Peyer's patch (tissue), 4 donors: ENCODE data around the gene RAD51B. TPM values are rescaled to one million over a fixed set of nuclear protein-coding genes. Genes with fewer than 3 reads are reported as not detected.
A peak's percentile ranks its signal among the peaks of the same experiment; 100 is the strongest.

ENCODE experiments used
- DNase-seq, 3 donors: peaks; one replicate each; pipeline ENCODE4 v3.0.0-alpha.2; 2017 to 2019
- H3K27ac ChIP-seq, 4 donors: fragments of 200-600 bp; sonication (generic); one replicate each; pipeline ENCODE4 v1.5.1; 2016 to 2019
- H3K27me3 ChIP-seq, 2 donors: fragments of 200-600 bp; sonication (generic); one replicate each; pipeline ENCODE4 v1.5.1; 2019
- H3K36me3 ChIP-seq, 3 donors: fragments of 200-600 bp; sonication (generic); one replicate each; pipeline ENCODE4 v1.5.1; 2016 to 2019
- H3K4me1 ChIP-seq, 4 donors: fragments of 200-600 bp; sonication (generic); one replicate each; pipeline ENCODE4 v1.5.1; 2016 to 2019
- H3K4me3 ChIP-seq, 4 donors: fragments of 200-600 bp; sonication (generic); 1 replicate in 3 of 4; 2 replicates in 1 of 4; pipeline ENCODE4 v1.5.1; 2016 to 2019; ENCODE audit warnings: mild to moderate bottlenecking in 1 of 4
- H3K9me3 ChIP-seq, 4 donors: fragments of 200-600 bp; sonication (generic); one replicate each; pipeline ENCODE4 v1.5.1; 2016 to 2019; ENCODE audit warnings: mild to moderate bottlenecking in 1 of 4
- POLR2A ChIP-seq, 2 donors: fragments of 450-650 bp; IDR thresholded peaks; one replicate each; pipeline ENCODE4 v1.5.1; 2017; ENCODE audit warnings: antibody characterized with exemption in 2 of 2, mild to moderate bottlenecking in 2 of 2, moderate library complexity in 2 of 2
- total RNA-seq, 4 donors: library from RNA; depleted of rRNA; stranded (reverse); fragments of >200 nt; gene quantifications; one replicate each; pipeline ENCODE4 v1.1.0, GENCODE V29; 2016
- TF ChIP-seq, protein P1 (sequence below), 6 experiments: fragments of 450-650 bp in 4 of 6; fragments of 200-600 bp in 2 of 6; sonication (generic) in 1 of 6; IDR thresholded peaks; one replicate each; pipeline ENCODE4 v1.5.1; 2017 to 2019; ENCODE audit warnings: antibody characterized with exemption in 6 of 6, mild to moderate bottlenecking in 3 of 6, moderate library complexity in 1 of 6

RAD51B gene
- total RNA-seq, 4 donors from 2014 or later: 12.6 to 103 (median 33.1) TPM

DNA sequence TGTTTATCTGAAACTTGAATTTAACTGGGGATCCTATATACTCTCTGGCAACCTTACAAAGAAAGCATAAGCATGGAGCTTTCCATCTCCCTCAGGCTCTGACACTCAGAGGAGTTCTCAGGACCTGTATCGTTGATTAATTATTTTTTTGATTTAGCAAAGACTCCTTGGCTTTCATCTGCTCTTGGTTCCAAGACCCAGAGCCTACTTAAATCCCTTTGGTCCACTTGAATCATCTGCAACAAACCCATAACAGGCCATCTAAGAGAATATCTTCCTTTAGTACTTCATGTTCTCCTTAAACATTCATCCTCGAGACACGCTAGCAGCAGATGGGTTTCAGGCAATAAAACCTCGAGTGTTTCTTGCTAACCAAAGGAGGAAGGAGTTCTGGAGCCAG is 887.9 kb downstream of the RAD51B start:
- TF ChIP-seq, protein P1, sequence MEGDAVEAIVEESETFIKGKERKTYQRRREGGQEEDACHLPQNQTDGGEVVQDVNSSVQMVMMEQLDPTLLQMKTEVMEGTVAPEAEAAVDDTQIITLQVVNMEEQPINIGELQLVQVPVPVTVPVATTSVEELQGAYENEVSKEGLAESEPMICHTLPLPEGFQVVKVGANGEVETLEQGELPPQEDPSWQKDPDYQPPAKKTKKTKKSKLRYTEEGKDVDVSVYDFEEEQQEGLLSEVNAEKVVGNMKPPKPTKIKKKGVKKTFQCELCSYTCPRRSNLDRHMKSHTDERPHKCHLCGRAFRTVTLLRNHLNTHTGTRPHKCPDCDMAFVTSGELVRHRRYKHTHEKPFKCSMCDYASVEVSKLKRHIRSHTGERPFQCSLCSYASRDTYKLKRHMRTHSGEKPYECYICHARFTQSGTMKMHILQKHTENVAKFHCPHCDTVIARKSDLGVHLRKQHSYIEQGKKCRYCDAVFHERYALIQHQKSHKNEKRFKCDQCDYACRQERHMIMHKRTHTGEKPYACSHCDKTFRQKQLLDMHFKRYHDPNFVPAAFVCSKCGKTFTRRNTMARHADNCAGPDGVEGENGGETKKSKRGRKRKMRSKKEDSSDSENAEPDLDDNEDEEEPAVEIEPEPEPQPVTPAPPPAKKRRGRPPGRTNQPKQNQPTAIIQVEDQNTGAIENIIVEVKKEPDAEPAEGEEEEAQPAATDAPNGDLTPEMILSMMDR (IDR thresholded peaks at IDR 0.05): no peak
- no peak for TF ChIP-seq POLR2A (IDR thresholded peaks at IDR 0.05)
- Histone ChIP-seq H3K36me3 (no peaks in the 10 kb centered on the region), H3K4me1 (peaks cover 0 to 22% (median 0%) of the 10 kb centered on the region in 4 donors), H3K27me3 (no peaks in the 10 kb centered on the region), H3K9me3 (no peaks in the 10 kb centered on the region), H3K4me3 (no peak overlapping the region), H3K27ac (no peak overlapping the region)
- DNase-seq: no peak

DNA sequence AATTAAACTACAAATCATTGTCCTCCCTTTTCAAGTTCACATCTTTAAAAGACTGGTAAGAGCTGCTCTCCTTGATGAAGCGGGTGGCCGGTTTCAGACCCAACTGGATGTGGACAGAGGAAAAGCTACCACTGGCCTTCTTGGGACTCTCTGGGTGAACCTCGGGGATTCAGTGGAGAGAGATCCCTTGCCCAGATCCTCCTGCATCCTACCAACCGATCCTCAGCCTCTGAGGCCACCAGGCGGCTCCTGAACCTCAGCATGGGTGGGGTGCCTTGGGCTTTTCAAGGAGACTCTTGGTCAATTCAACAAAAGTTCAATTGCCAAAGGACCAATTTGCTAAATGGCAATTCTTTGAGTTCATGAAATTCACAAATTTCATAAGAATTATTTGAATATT is 888.8 kb downstream of the RAD51B start:
- Histone ChIP-seq H3K36me3 (no peaks in the 10 kb centered on the region), H3K27me3 (no peaks in the 10 kb centered on the region), H3K9me3 (no peaks in the 10 kb centered on the region), H3K4me3 (no peak overlapping the region), H3K4me1 (peaks cover 0 to 22% (median 0%) of the 10 kb centered on the region in 4 donors), H3K27ac (no peak overlapping the region)
- DNase-seq: peak in 1 of 3 donors; percentile 13
- no peak for TF ChIP-seq POLR2A (IDR thresholded peaks at IDR 0.05)
- TF ChIP-seq, protein P1 (IDR thresholded peaks at IDR 0.05): no peak

DNA sequence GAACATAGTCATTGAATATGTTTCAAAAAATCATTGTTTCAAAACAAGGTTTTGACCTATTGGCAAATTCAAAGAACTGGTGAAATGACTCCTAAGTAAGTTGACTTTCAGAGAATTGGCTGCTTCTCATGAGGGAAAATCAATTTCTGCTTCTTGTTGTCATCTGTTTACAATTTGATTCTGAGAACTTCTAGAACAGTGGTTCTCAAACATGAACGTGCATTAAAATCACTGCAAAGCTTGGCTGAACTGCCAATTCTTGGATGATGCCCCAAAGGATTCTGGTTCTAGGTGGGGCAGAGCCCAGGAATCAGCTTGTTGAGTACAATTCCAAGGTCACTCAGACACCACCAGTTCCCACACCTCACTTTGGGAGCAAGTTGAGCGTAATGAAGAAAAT is 889.4 kb downstream of the RAD51B start:
- Histone ChIP-seq H3K36me3 (no peaks in the 10 kb centered on the region), H3K4me1 (peaks cover 0 to 22% (median 0%) of the 10 kb centered on the region in 4 donors), H3K9me3 (no peaks in the 10 kb centered on the region), H3K27ac (no peak overlapping the region), H3K4me3 (no peak overlapping the region), H3K27me3 (no peaks in the 10 kb centered on the region)
- TF ChIP-seq, protein P1 (IDR thresholded peaks at IDR 0.05): no peak
- TF ChIP-seq POLR2A (IDR thresholded peaks at IDR 0.05): no peak
- peak in 1 of 3 donors; percentile 6 for DNase-seq

DNA sequence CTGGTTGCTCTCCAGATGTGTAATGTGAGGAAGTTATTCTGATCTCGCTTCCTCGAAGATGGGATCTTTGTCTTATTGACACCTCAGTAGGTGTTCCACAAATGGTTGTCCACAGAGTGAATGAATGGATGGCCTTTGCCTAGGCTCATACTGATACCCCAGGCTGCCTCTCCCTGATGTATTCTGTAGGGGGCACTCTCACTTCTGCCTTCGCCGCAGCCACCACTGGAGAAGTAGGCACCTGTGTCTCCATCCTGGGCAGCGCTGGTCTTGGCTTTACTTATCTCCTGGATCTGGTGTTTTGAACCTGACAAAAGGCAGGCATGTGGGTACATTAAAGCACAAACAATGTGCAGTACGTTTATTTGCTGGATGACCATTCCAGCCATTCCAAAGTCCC is 891.2 kb downstream of the RAD51B start:
- DNase-seq: peak in 1 of 3 donors; percentile 30
- Histone ChIP-seq H3K27ac (no peak overlapping the region), H3K36me3 (no peaks in the 10 kb centered on the region), H3K9me3 (no peaks in the 10 kb centered on the region), H3K27me3 (no peaks in the 10 kb centered on the region), H3K4me1 (peaks cover 0 to 13% (median 0%) of the 10 kb centered on the region in 4 donors), H3K4me3 (no peak overlapping the region)
- TF ChIP-seq, protein P1 (IDR thresholded peaks at IDR 0.05): no peak
- no peak for TF ChIP-seq POLR2A (IDR thresholded peaks at IDR 0.05)

DNA sequence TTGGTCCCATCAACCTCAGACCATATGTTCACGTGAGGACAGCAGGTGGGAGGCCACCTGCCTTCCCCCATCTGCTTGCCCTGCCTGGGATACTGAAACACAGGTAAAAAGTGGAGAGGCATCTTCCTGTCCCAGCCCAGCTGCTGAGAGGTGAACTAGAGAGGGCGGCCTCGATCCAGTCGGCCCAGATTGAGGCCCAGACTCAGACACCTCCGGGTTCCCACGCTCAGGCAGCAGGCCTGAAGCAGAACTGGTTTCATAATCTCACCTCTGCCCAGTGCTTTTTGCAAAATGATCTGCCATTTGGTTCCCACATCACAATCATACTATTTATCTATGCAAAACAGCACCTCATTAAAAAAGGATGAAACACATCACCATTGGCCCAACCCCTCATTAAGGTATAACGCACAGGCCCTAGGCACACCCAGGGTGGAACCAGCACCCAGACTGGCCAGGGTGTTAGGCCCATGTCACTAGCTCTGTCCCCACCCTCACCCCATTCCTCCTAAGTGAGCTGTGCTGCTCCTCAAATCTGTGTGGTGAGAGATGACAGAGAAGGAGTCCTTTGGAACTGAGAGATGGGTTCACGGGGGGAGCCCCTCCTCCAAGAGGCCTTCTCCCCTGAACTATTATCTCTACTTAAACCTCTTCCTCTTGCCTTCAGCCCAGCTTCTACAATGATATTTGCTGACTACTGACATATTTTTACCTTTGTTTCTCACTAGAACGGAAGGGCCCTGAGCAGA is 892.2 kb downstream of the RAD51B start:
- no peaks in the 10 kb centered on the region for H3K9me3 ChIP-seq
- H3K4me1 ChIP-seq: peaks cover 0 to 3% (median 0%) of the 10 kb centered on the region in 4 donors
- H3K27me3 ChIP-seq: no peaks in the 10 kb centered on the region
- H3K4me3 ChIP-seq: no peak overlapping the region
- TF ChIP-seq POLR2A (IDR thresholded peaks at IDR 0.05): no peak
- TF ChIP-seq, protein P1 (IDR thresholded peaks at IDR 0.05): no peak
- no peak for DNase-seq
- H3K36me3 ChIP-seq: no peaks in the 10 kb centered on the region
- H3K27ac ChIP-seq: peak overlapping the region in 2 of 4 donors; percentile 35 to 47
